Panc1 (cell line): Measurements from ENCODE around the gene ZDHHC11B. TPM values are rescaled to one million over a fixed set of nuclear protein-coding genes. Genes with fewer than 3 reads are reported as not detected.
"Not testable (repeated sequence)": the region's sequence is repeated elsewhere in the genome, so short reads cannot be mapped to it uniquely, and the experiment has no call there.

Source experiments
- ATAC-seq: fragments of 200-7000 bp; cut with Tn5 transposase; 2 replicates; pipeline ENCODE4 v1.9.1; 2020; ENCODE audit warnings: mild to moderate bottlenecking, moderate library complexity
- BruUV-seq: library from RNA; stranded (reverse); fragments of 400-500 nt; replicated peaks from 2 replicates; lab custom pipeline; 2021; lab: Mats Ljungman, UMichigan
- CTCF ChIA-PET: fragments of 300-600 bp; sonication (Branson Sonifier 250); formaldehyde crosslinking; loops from one replicate; lab custom pipeline; 2022; ENCODE audit warnings: antibody characterized with exemption; lab: Charles Lee
- POLR2A ChIA-PET: fragments of 300-600 bp; sonication (Branson Sonifier 250); formaldehyde crosslinking; loops from one replicate; lab custom pipeline; 2022; ENCODE audit warnings: antibody characterized with exemption; lab: Charles Lee
- DNase-seq: peaks from one replicate; pipeline ENCODE4 v3.0.0-alpha.2; 2010; ENCODE audit warnings: low read depth, low spot score
- H3K27ac ChIP-seq: 2 replicates; pipeline ENCODE4 v1.5.1; 2011; ENCODE audit warnings: mild to moderate bottlenecking, low read length, inconsistent platforms
- H3K27me3 ChIP-seq: fragments of 200-500 bp; sonication (Bioruptor generic); 2 replicates; pipeline ENCODE4 v1.6.0; 2014; ENCODE audit warnings: low read length, inconsistent platforms; ENCODE audit not compliant: control insufficient read depth, insufficient read depth
- H3K36me3 ChIP-seq: fragments of 200-500 bp; sonication (Bioruptor generic); 2 replicates; pipeline ENCODE4 v1.5.1; 2014; ENCODE audit warnings: inconsistent platforms, mild to moderate bottlenecking, low read length, moderate library complexity; ENCODE audit not compliant: control insufficient read depth, insufficient read depth
- H3K4me1 ChIP-seq: 2 replicates; pipeline ENCODE4 v1.5.1; 2011; ENCODE audit warnings: inconsistent platforms, mild to moderate bottlenecking, low read length, moderate library complexity; ENCODE audit not compliant: control insufficient read depth, insufficient read depth
- H3K4me3 ChIP-seq, 2 experiments: 2 replicates each; pipeline ENCODE4 v1.5.1; 2011 to 2012; ENCODE audit warnings: low read depth in 2 of 2, low read length in 2 of 2, mild to moderate bottlenecking in 2 of 2, inconsistent platforms in 1 of 2, moderate library complexity in 1 of 2
- H3K9me3 ChIP-seq: fragments of 200-500 bp; sonication (Bioruptor generic); 2 replicates; pipeline ENCODE4 v1.5.1; 2014; ENCODE audit warnings: low read depth, mild to moderate bottlenecking, inconsistent platforms, low read length, moderate library complexity; ENCODE audit not compliant: control insufficient read depth, insufficient read depth
- in situ Hi-C: cut with HindIII; loops from 2 replicates; pipeline ENCODE4 v1.10.0; 2016; ENCODE audit warnings: low sequenced_read_pairs, low pct_unique_long_range_greater_than_20kb
- intact Hi-C: fragments of 100-400 bp; cut with micrococcal nuclease; formaldehyde crosslinking; loops from one replicate; pipeline ENCODE4 v1.10.0; 2022; ENCODE audit not compliant: unreplicated experiment
- total RNA-seq: library from RNA; stranded (reverse); gene quantifications from one replicate; pipeline ENCODE4 v1.2.1, GENCODE V29; 2021; ENCODE audit not compliant: unreplicated experiment

ZDHHC11B gene
- total RNA-seq, 1 experiment from 2014 or later = 1.4 TPM

GRCh38 chr5:795873-796272 lies 11.3 kb upstream of the ZDHHC11B start:
- H3K36me3 ChIP-seq, POLR2A ChIA-PET: not testable (repeated sequence)

GRCh38 chr5:794948-795347 lies 10.4 kb upstream of the ZDHHC11B start:
- H3K36me3 ChIP-seq, DNase-seq, H3K27ac ChIP-seq, intact Hi-C loops, CTCF ChIA-PET, POLR2A ChIA-PET, H3K4me1 ChIP-seq, H3K4me3 ChIP-seq, H3K27me3 ChIP-seq, ATAC-seq, in situ Hi-C loops, BruUV-seq, H3K9me3 ChIP-seq: not testable (repeated sequence)

More at GRCh38 chr5:795873-796272, 11.3 kb upstream of the ZDHHC11B start:
- H3K4me1 ChIP-seq, BruUV-seq, H3K4me3 ChIP-seq, DNase-seq, CTCF ChIA-PET, in situ Hi-C loops, intact Hi-C loops, H3K27ac ChIP-seq, H3K9me3 ChIP-seq, ATAC-seq, H3K27me3 ChIP-seq: not testable (repeated sequence)

GRCh38 chr5:788703-789102 lies 4.2 kb upstream of the ZDHHC11B start:
- H3K27ac ChIP-seq, ATAC-seq, H3K4me1 ChIP-seq, in situ Hi-C loops, H3K36me3 ChIP-seq, POLR2A ChIA-PET, H3K27me3 ChIP-seq, CTCF ChIA-PET, intact Hi-C loops, DNase-seq, BruUV-seq, H3K4me3 ChIP-seq, H3K9me3 ChIP-seq: not testable (repeated sequence)

- H3K4me1 ChIP-seq, H3K27ac ChIP-seq, H3K36me3 ChIP-seq, H3K27me3 ChIP-seq, intact Hi-C loops, H3K9me3 ChIP-seq, in situ Hi-C loops, POLR2A ChIA-PET, ATAC-seq, CTCF ChIA-PET, H3K4me3 ChIP-seq, BruUV-seq, DNase-seq: not testable (repeated sequence)
Measured at GRCh38 chr5:787857-788233, 3.3 kb upstream of the ZDHHC11B start.

- DNase-seq, H3K27me3 ChIP-seq, H3K27ac ChIP-seq, CTCF ChIA-PET, ATAC-seq, POLR2A ChIA-PET, in situ Hi-C loops, BruUV-seq, H3K9me3 ChIP-seq, H3K4me3 ChIP-seq, intact Hi-C loops, H3K36me3 ChIP-seq, H3K4me1 ChIP-seq: not testable (repeated sequence)
Measured at GRCh38 chr5:787224-787856, 2.8 kb upstream of the ZDHHC11B start.

GRCh38 chr5:785181-785705 lies 714 bp upstream of the ZDHHC11B start:
- BruUV-seq, H3K4me1 ChIP-seq, DNase-seq, in situ Hi-C loops, POLR2A ChIA-PET, H3K9me3 ChIP-seq, intact Hi-C loops, H3K27ac ChIP-seq, H3K36me3 ChIP-seq, H3K27me3 ChIP-seq, CTCF ChIA-PET: not testable (repeated sequence)
- peak; percentile 33; the same call in 1 of the 2 replicates for ATAC-seq
- peak overlapping the region; percentile 47 to 52 for H3K4me3 ChIP-seq

GRCh38 chr5:783881-784427 lies 575 bp downstream of the ZDHHC11B start:
- H3K36me3 ChIP-seq, DNase-seq, H3K9me3 ChIP-seq, H3K27me3 ChIP-seq, intact Hi-C loops, POLR2A ChIA-PET, H3K4me1 ChIP-seq, in situ Hi-C loops, BruUV-seq, H3K27ac ChIP-seq, CTCF ChIA-PET: not testable (repeated sequence)
- H3K4me3 ChIP-seq = peak overlapping the region; percentile 37 to 46
- ATAC-seq = peak; percentile 51
